H9 (cell line): ENCODE measurements around the gene GLRA1. TPM values are rescaled to one million over a fixed set of nuclear protein-coding genes. Genes with fewer than 3 reads are reported as not detected.

Experiments used
- DNase-seq: peaks from one replicate; pipeline ENCODE4 v3.0.0-alpha.2; 2017
- H2AFZ ChIP-seq: one replicate; pipeline ENCODE4 v1.6.1; 2013; ENCODE audit warnings: mild to moderate bottlenecking, low read length, control low read depth, moderate library complexity
- H2AK5ac ChIP-seq: 2 replicates; pipeline ENCODE4 v1.6.1; 2013; ENCODE audit warnings: low read length, control low read depth, mixed read lengths; ENCODE audit not compliant: insufficient read length
- H2BK120ac ChIP-seq: one replicate; pipeline ENCODE4 v1.6.1; 2013; ENCODE audit warnings: low read depth, mild to moderate bottlenecking, low read length, control low read depth, inconsistent platforms; ENCODE audit not compliant: poor library complexity, severe bottlenecking
- H2BK12ac ChIP-seq: 2 replicates; pipeline ENCODE4 v1.6.1; 2013; ENCODE audit warnings: low read length, control low read depth, mixed read lengths, low read depth; ENCODE audit not compliant: insufficient read length
- H2BK15ac ChIP-seq: 2 replicates; pipeline ENCODE4 v1.6.1; 2013; ENCODE audit warnings: low read depth, low read length, control low read depth
- H2BK20ac ChIP-seq: one replicate; pipeline ENCODE4 v1.6.1; 2013; ENCODE audit warnings: low read depth, mild to moderate bottlenecking, low read length, control low read depth, inconsistent platforms; ENCODE audit not compliant: poor library complexity, severe bottlenecking
- H2BK5ac ChIP-seq: 2 replicates; pipeline ENCODE4 v1.6.1; 2013; ENCODE audit warnings: low read length, control low read depth, mixed read lengths; ENCODE audit not compliant: insufficient read length
- H3K14ac ChIP-seq: 2 replicates; pipeline ENCODE4 v1.6.1; 2013; ENCODE audit warnings: low read length, control low read depth; ENCODE audit not compliant: insufficient read depth
- H3K18ac ChIP-seq: 2 replicates; pipeline ENCODE4 v1.6.1; 2013; ENCODE audit warnings: low read depth, mild to moderate bottlenecking, mixed read lengths, low read length, control low read depth; ENCODE audit not compliant: insufficient read length
- H3K23ac ChIP-seq: 2 replicates; pipeline ENCODE4 v1.6.1; 2013; ENCODE audit warnings: low read length, control low read depth, mixed read lengths, low read depth; ENCODE audit not compliant: insufficient read length
- H3K23me2 ChIP-seq: 2 replicates; pipeline ENCODE4 v1.6.1; 2013; ENCODE audit warnings: low read depth, mild to moderate bottlenecking, mixed read lengths, low read length, control low read depth; ENCODE audit not compliant: insufficient read length, poor library complexity, severe bottlenecking
- H3K27ac ChIP-seq: 2 replicates; pipeline ENCODE4 v1.5.1; 2013; ENCODE audit warnings: low read length, control low read depth, mixed read lengths, low read depth; ENCODE audit not compliant: insufficient read length
- H3K27me3 ChIP-seq: 2 replicates; pipeline ENCODE4 v1.6.1; 2013; ENCODE audit warnings: low read length, control low read depth, inconsistent platforms; ENCODE audit not compliant: insufficient read depth
- H3K4ac ChIP-seq: 2 replicates; pipeline ENCODE4 v1.6.1; 2013; ENCODE audit warnings: low read depth, mild to moderate bottlenecking, control low read depth, inconsistent platforms, low read length, moderate library complexity
- H3K4me1 ChIP-seq: 2 replicates; pipeline ENCODE4 v1.6.1; 2013; ENCODE audit warnings: low read length, control low read depth, inconsistent platforms; ENCODE audit not compliant: insufficient read depth
- H3K4me2 ChIP-seq: 2 replicates; pipeline ENCODE4 v1.6.1; 2013; ENCODE audit warnings: low read length, control low read depth, mixed read lengths; ENCODE audit not compliant: insufficient read length, insufficient read depth
- H3K56ac ChIP-seq: 2 replicates; pipeline ENCODE4 v1.6.1; 2013; ENCODE audit warnings: low read depth, mild to moderate bottlenecking, mixed read lengths, low read length, control low read depth; ENCODE audit not compliant: insufficient read length
- H3K79me1 ChIP-seq: 2 replicates; pipeline ENCODE4 v1.6.1; 2013; ENCODE audit warnings: low read depth, mild to moderate bottlenecking, moderate library complexity, low read length, control low read depth, inconsistent platforms; ENCODE audit not compliant: insufficient read depth, poor library complexity, severe bottlenecking
- H3K79me2 ChIP-seq: 2 replicates; pipeline ENCODE4 v1.6.1; 2013; ENCODE audit warnings: low read length, control low read depth, inconsistent platforms; ENCODE audit not compliant: insufficient read depth
- H3K9ac ChIP-seq: 2 replicates; pipeline ENCODE4 v1.6.1; 2013; ENCODE audit warnings: low read length, control low read depth, mixed read lengths; ENCODE audit not compliant: insufficient read length; ENCODE audit errors: extremely low read depth
- H3K9me3 ChIP-seq: one replicate; pipeline ENCODE4 v1.6.1; 2013; ENCODE audit warnings: low read depth, low read length, inconsistent platforms; ENCODE audit not compliant: control insufficient read depth
- H3T11ph ChIP-seq: one replicate; pipeline ENCODE4 v1.6.1; 2013; ENCODE audit warnings: mild to moderate bottlenecking, low read length, control low read depth, inconsistent platforms
- H4K20me1 ChIP-seq: one replicate; pipeline ENCODE4 v1.6.1; 2013; ENCODE audit not compliant: control insufficient read depth, insufficient read length, insufficient read depth
- H4K5ac ChIP-seq: 2 replicates; pipeline ENCODE4 v1.6.1; 2013; ENCODE audit warnings: low read depth, mild to moderate bottlenecking, mixed read lengths, low read length, control low read depth; ENCODE audit not compliant: insufficient read length
- H4K8ac ChIP-seq: replicated peaks from 2 replicates; pipeline ENCODE4 v1.6.1; 2013; ENCODE audit warnings: low read length, control low read depth, mixed read lengths, low read depth; ENCODE audit not compliant: insufficient read length
- H4K91ac ChIP-seq: 2 replicates; pipeline ENCODE4 v1.6.1; 2013; ENCODE audit warnings: low read depth, mild to moderate bottlenecking, moderate library complexity, mixed read lengths, low read length, control low read depth; ENCODE audit not compliant: insufficient read length
- H3K27ac Mint-ChIP-seq, 3 experiments: 2 replicates in 2 of 3; 3 replicates in 1 of 3; pipeline ENCODE4 v1.8.0; 2020 to 2021; ENCODE audit warnings: mixed read lengths in 3 of 3, mild to moderate bottlenecking in 1 of 3, moderate library complexity in 1 of 3
- H3K27me3 Mint-ChIP-seq: 2 replicates; pipeline ENCODE4 v1.8.0; 2021; ENCODE audit warnings: low read depth, mild to moderate bottlenecking, moderate library complexity, mixed read lengths
- H3K36me3 Mint-ChIP-seq, 3 experiments: 2 replicates in 2 of 3; 3 replicates in 1 of 3; pipeline ENCODE4 v1.8.0; 2020 to 2021; ENCODE audit warnings: low read depth in 3 of 3, mixed read lengths in 3 of 3; ENCODE audit not compliant: insufficient read depth in 1 of 3
- H3K4me1 Mint-ChIP-seq, 2 experiments: 2 replicates each; pipeline ENCODE4 v1.8.0; 2020; ENCODE audit warnings: mixed read lengths in 2 of 2
- H3K4me3 Mint-ChIP-seq, 2 experiments: 2 replicates in 1 of 2; 3 replicates in 1 of 2; pipeline ENCODE4 v1.8.0; 2020 to 2021; ENCODE audit warnings: mild to moderate bottlenecking in 2 of 2, mixed read lengths in 2 of 2, moderate library complexity in 1 of 2
- H3K9me3 Mint-ChIP-seq, 2 experiments: 2 replicates in 1 of 2; 3 replicates in 1 of 2; pipeline ENCODE4 v1.8.0; 2020; ENCODE audit warnings: mild to moderate bottlenecking in 2 of 2, mixed read lengths in 2 of 2, moderate library complexity in 1 of 2
- CTCF ChIP-seq: fragments of 200-600 bp; sonication (generic); conservative IDR thresholded peaks from 3 replicates; pipeline ENCODE4 v1.8.0; 2021; ENCODE audit warnings: antibody characterized with exemption, mild to moderate bottlenecking
- WGBS: extraction: QIAGEN DNeasy Blood & Tissue Kit; methylation state at CpG from one replicate; pipeline ENCODE4 v1.1.7; 2013; ENCODE audit warnings: missing lambda C conversion rate, low lambda C conversion rate, mixed read lengths; ENCODE audit not compliant: insufficient read length; ENCODE audit errors: extremely low coverage; 5-methylcytosine and 5-hydroxymethylcytosine counted together
- total RNA-seq: library from RNA; stranded (reverse); gene quantifications from 2 replicates; pipeline ENCODE4 v1.2.1, GENCODE V29; 2021

Gene GLRA1
- total RNA-seq, 1 experiment from 2014 or later, result not detected

GRCh38 chr5:151800532-151800931 is 124.1 kb downstream of the GLRA1 start:
- H2BK5ac ChIP-seq, result no peak overlapping the region
- H3K18ac ChIP-seq, result no peak overlapping the region
- H2AK5ac ChIP-seq, result no peak overlapping the region
- no peak overlapping the region for H4K5ac ChIP-seq
- no peak overlapping the region for H3T11ph ChIP-seq
- H3K27ac Mint-ChIP-seq, result no peak overlapping the region
- H3K9me3 Mint-ChIP-seq, result no peaks in the 10 kb centered on the region
- H3K56ac ChIP-seq, result no peak overlapping the region
- H3K4me1 ChIP-seq, result no peaks in the 10 kb centered on the region; the same call in 1 of the 2 replicates
- peaks cover 9% of the 10 kb centered on the region for H3K79me1 ChIP-seq
- TF ChIP-seq CTCF, result no peak
- no peak overlapping the region for H3K14ac ChIP-seq
- H3K27me3 Mint-ChIP-seq, result no peaks in the 10 kb centered on the region
- H3K4me3 Mint-ChIP-seq, result no peak overlapping the region
- H3K79me2 ChIP-seq, result peaks cover 8% of the 10 kb centered on the region; the same call in 1 of the 2 replicates
- no peak overlapping the region for H2BK12ac ChIP-seq
- H3K4me1 Mint-ChIP-seq, result no peaks in the 10 kb centered on the region
- no peak overlapping the region for H3K23ac ChIP-seq
- H3K9ac ChIP-seq, result no peak overlapping the region
- no peaks in the 10 kb centered on the region for H3K9me3 ChIP-seq
- no peak overlapping the region for H2AFZ ChIP-seq
- no peak overlapping the region for H4K8ac ChIP-seq
- H3K36me3 Mint-ChIP-seq, result peaks cover 52 to 95% (median 93%) of the 10 kb centered on the region in 3 experiments
- H4K20me1 ChIP-seq, result no peaks in the 10 kb centered on the region
- H4K91ac ChIP-seq, result no peak overlapping the region
- H3K4ac ChIP-seq, result no peak overlapping the region
- H3K23me2 ChIP-seq, result no peaks in the 10 kb centered on the region
- H3K27me3 ChIP-seq, result no peaks in the 10 kb centered on the region
- no peak overlapping the region for H2BK20ac ChIP-seq
- no peak overlapping the region for H2BK120ac ChIP-seq
- H3K4me2 ChIP-seq, result no peak overlapping the region
- WGBS, result no CpG with 5 or more reads among the region's 2 CpGs
- H2BK15ac ChIP-seq, result no peak overlapping the region
- no peak overlapping the region for H3K27ac ChIP-seq
- no peak for DNase-seq
